ENCODE data around the gene GRHPR.
A peak's percentile ranks its signal among the peaks of the same experiment; 100 is the strongest.
"Not testable (repeated sequence)": the region's sequence is repeated elsewhere in the genome, so short reads cannot be mapped to it uniquely, and the experiment has no call there.

The GRHPR gene

DNA sequence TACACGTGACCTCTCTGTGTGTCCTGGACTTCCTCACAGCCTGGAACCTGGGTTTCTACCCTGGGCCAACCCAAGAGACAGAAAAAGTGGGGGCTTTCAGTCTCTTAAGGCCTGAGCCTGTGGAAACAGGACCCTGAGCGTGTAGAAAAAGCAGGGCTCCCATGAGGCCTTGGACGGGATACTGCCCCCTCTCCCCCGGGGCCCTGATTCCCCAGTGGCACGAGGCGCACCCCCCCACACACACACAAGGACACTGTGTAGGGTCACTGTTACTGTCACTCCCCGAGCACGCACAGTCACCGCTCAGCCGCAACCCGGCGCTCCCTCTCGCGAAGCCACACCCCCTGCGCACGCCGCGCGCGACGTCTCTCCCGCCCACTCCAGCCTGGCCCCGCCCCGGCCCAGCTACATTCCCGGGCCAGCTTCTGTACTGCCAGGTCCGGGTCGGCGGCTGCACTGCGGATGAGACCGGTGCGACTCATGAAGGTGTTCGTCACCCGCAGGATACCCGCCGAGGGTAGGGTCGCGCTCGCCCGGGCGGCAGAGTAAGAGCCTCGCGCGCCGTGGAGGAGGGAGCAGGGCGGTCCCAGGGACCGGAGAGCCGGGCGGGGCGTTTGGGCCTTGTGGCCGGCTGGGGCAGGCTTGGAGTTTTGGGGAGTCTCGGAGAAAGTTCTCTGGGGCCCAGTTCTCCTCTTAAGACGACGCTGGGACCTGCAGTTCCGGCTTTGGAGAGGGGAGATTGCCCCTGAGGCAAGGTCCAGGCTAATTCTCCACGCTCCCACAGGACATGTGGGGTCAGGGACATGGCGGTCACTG lies at the start of gene GRHPR:
Gene GRHPR (plus strand): TSS at position 408 of the 816 bp plus-strand sequence. CDS start 55 bp downstream, at position 463.
- peak; percentile 87 for DNase-seq

GRCh38 chr9:37372839-37373238 lies 49.7 kb upstream of the GRHPR start:
- DNase-seq = no peak

GRCh38 chr9:37373621-37374020 lies 48.9 kb upstream of the GRHPR start:
- DNase-seq = no peak

GRCh38 chr9:37374892-37375291 lies 47.6 kb upstream of the GRHPR start:
- no peak for DNase-seq

- no peak for DNase-seq
Observed at GRCh38 chr9:37377688-37378612, 44.5 kb upstream of the GRHPR start.

DNA sequence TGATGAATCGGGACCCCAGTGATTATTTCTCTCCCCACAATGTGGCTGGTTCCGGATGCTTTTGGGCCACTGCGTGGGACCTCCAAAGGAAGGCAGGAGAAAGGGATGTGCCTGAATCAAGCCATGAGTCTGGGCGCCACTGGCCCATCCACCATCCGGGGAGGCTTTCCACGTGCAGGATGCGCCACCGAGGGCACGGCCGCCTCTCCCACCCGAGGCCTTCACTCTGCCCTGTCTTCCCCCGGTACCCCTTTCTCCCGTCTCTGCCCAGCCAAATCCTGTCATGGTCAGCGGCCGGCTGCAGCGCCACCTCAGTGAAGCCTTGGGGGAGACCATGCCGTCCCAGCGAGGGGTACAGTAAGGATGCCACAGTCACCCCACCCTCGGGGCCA lies 43.9 kb upstream of the GRHPR start:
- no peak for DNase-seq

DNA sequence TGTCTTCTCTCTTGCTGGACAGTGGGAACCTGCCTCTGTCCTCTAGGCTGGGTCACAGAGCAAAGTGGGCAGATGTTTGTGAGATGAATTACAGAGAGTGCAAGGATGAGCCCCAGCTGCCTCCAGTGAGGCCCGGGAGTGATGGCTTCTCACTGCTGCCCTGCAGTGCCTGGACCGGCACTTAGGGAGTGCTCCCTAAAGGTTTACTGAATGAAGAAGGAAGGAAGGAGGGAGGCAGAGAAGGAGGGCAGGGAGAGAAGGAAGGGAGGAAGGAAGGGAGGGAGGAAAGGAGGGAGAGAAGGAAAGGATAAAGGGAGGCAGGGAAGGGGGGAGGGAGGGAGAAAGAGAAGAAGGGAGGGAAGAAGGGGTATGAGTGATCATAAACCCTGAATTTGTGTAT lies 42.7 kb upstream of the GRHPR start:
- no peak for DNase-seq

- no peak for DNase-seq
Observed at GRCh38 chr9:37380570-37380969, 41.9 kb upstream of the GRHPR start.

- no peak for DNase-seq
Observed at GRCh38 chr9:37381094-37381741, 41.3 kb upstream of the GRHPR start.

GRCh38 chr9:37382161-37382981 lies 40.1 kb upstream of the GRHPR start:
- no peak for DNase-seq

GRCh38 chr9:37382982-37383357 lies 39.5 kb upstream of the GRHPR start:
- no peak for DNase-seq

DNA sequence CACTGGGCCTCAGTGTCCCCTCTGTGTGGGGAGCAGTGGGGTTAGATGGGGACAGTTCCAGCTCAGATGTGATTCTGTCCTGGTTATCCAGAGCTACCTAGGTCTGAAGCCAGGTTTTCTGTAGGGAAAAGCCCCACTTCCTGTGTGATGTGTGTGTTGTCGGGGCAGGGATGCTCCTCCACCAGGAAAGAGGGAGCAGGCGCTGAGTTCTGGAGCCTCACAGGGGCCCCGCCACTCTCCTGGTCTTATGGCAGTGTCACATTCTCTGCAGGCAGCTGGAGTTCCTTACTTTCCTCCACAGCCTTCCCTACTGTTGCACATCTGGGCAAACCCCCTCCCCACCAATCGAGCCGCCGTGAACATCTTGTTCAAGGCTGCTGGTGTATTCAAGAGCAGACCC lies 39.1 kb upstream of the GRHPR start:
- DNase-seq = no peak

- DNase-seq = no peak
Observed at GRCh38 chr9:37383876-37384746, 38.4 kb upstream of the GRHPR start.

GRCh38 chr9:37385286-37385685 lies 37.2 kb upstream of the GRHPR start:
- DNase-seq = no peak

GRCh38 chr9:37386988-37387387 lies 35.5 kb upstream of the GRHPR start:
- no peak for DNase-seq

DNA sequence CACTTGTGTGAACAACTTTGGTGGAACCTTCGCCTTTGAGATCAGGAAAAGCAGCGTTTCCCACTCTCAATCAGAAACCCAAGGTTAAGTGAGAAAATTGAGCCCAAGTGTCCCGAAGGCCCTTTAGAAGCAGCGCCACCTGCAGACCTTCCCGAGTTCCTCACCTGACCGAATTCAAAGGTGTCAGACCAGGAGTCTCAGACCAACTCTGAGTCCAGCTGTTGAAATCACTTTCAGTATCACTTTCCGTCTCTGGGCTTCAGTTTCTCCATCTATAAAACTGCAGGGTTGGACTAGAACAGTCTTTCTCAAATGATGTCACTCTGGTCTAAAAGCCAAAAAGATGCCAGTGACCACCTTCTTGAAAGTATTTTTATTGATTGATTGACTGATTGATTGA lies 31.7 kb upstream of the GRHPR start:
- peak; percentile 42 for DNase-seq

DNA sequence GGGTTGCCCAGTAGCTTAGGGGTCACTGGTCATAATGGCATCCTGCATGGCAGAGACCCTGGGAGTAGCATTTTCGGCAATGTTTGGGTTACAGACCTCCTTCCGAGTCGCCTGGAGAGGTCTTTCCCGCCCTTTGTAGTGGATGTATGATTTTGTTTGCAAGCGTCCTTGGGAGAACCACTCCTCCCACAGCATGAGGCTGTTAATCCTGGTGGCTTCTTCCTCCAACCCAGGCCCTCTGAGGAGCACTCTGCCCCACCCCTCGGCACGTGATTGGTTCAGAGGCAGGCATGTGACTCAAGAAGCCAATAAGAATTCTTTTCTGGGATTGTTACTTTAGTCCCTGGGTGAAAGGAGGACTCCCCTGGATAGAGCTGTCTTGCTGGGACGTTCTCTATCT lies 30.2 kb upstream of the GRHPR start:
- no peak for DNase-seq

GRCh38 chr9:37395229-37395628 lies 27.3 kb upstream of the GRHPR start:
- no peak for DNase-seq

DNA sequence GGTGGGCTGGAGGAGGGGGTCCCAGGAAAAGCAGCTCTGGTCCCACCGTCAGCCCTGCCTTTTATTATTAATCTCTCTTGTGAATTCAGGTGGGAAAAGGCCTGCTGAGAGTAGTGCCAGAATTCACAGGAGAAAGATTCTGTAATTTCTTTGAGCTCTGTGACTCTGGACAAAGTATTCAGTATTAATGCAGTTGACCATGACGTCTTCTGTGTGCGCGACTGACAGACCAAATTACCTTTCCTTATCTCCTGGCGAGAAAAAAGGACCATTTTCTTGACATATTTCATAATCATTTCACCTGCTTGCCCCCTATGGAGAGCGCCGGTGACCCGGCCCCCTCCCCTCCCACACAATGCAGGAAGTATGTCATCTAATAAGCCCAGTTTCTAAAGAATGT lies 26.8 kb upstream of the GRHPR start:
- no peak for DNase-seq

GRCh38 chr9:37397948-37398347 lies 24.5 kb upstream of the GRHPR start:
- DNase-seq = not testable (repeated sequence)

- no peak for DNase-seq
Observed at GRCh38 chr9:37398464-37399025, 24.0 kb upstream of the GRHPR start.
